Fibroblast of lung (primary cell): ENCODE results near the gene IQCF2. TPM values are rescaled to one million over a fixed set of nuclear protein-coding genes. Genes with fewer than 3 reads are reported as not detected.

ENCODE experiments used
- DNase-seq, 2 donors: peaks; one replicate each; pipeline versions ENCODE4 v3.0.0 to v3.0.0-alpha.2; 2010; ENCODE audit warnings: low read depth in 2 of 2
- H2AFZ ChIP-seq: 2 replicates; pipeline ENCODE4 v1.5.1; 2012; ENCODE audit warnings: low read length, control low read depth, inconsistent platforms
- H3K27ac ChIP-seq: 2 replicates; pipeline ENCODE4 v1.5.1; 2011; ENCODE audit warnings: low read length, control low read depth; ENCODE audit not compliant: insufficient read depth
- H3K27me3 ChIP-seq: 2 replicates; pipeline ENCODE4 v1.5.1; 2011; ENCODE audit warnings: mild to moderate bottlenecking, low read length; ENCODE audit not compliant: control insufficient read depth, insufficient read depth
- H3K36me3 ChIP-seq: 2 replicates; pipeline ENCODE4 v1.5.1; 2011; ENCODE audit warnings: low read length; ENCODE audit not compliant: control insufficient read depth, insufficient read depth
- H3K4me1 ChIP-seq: 2 replicates; pipeline ENCODE4 v1.5.1; 2011; ENCODE audit warnings: low read length; ENCODE audit not compliant: control insufficient read depth, insufficient read depth; ENCODE audit errors: extremely low read depth
- H3K4me2 ChIP-seq: 2 replicates; pipeline ENCODE4 v1.5.1; 2011; ENCODE audit warnings: low read length, control low read depth; ENCODE audit not compliant: insufficient read depth; ENCODE audit errors: extremely low read depth
- H3K4me3 ChIP-seq, 4 experiments: fragments of 200-600 bp in 1 of 4; sonication (generic) in 1 of 4; replicated peaks in 1 of 4; 2 replicates each; pipeline ENCODE4 v1.5.1; 2011 to 2016; ENCODE audit warnings: low read length in 4 of 4, low read depth in 3 of 4, mild to moderate bottlenecking in 3 of 4, control low read depth in 2 of 4, inconsistent platforms in 1 of 4, mixed read lengths in 1 of 4; ENCODE audit not compliant: insufficient read depth in 1 of 4; ENCODE audit errors: control extremely low read depth in 1 of 4
- H3K79me2 ChIP-seq: 2 replicates; pipeline ENCODE4 v1.5.1; 2012; ENCODE audit warnings: mild to moderate bottlenecking, low read length, inconsistent platforms; ENCODE audit not compliant: control insufficient read depth, insufficient read depth
- H3K9ac ChIP-seq: 2 replicates; pipeline ENCODE4 v1.5.1; 2011; ENCODE audit warnings: mild to moderate bottlenecking, low read length, control low read depth; ENCODE audit not compliant: insufficient read depth
- H3K9me3 ChIP-seq: 2 replicates; pipeline ENCODE4 v1.5.1; 2012; ENCODE audit warnings: low read depth, low read length; ENCODE audit not compliant: control insufficient read depth, insufficient read depth
- H4K20me1 ChIP-seq: 2 replicates; pipeline ENCODE4 v1.5.1; 2011; ENCODE audit warnings: low read length; ENCODE audit not compliant: control insufficient read depth, insufficient read depth; ENCODE audit errors: extremely low read depth
- EZH2 ChIP-seq: IDR thresholded peaks from 2 replicates; pipeline ENCODE4 v1.5.1; 2012; ENCODE audit warnings: low read length, control low read depth, mild to moderate bottlenecking; ENCODE audit errors: missing control alignments
- polyA plus RNA-seq, 2 donors: library from polyadenylated mRNA; depleted of rRNA in 1 of 2; stranded (reverse) in 1 of 2; unstranded in 1 of 2; fragments of >200 nt; gene quantifications; 2 replicates each; pipeline ENCODE4 v1.2.1, GENCODE V29; 2011 to 2012; ENCODE audit warnings: missing spikeins in 1 of 2
- total RNA-seq: library from RNA; depleted of rRNA; stranded (reverse); fragments of >200 nt; gene quantifications from 2 replicates; pipeline ENCODE4 v1.2.1, GENCODE V29; 2014
- TF ChIP-seq, protein P1 (sequence below), 2 donors: IDR thresholded peaks in 1 of 2; conservative IDR thresholded peaks in 1 of 2; 1 replicate in 1 of 2; 2 replicates in 1 of 2; pipeline ENCODE4 v1.5.1; 2011 to 2012; ENCODE audit warnings: low read length in 2 of 2, control low read depth in 1 of 2, inconsistent platforms in 1 of 2, low read depth in 1 of 2, mild to moderate bottlenecking in 1 of 2

IQCF2 gene
- total and polyA plus RNA-seq, 2 donors (not counting 1 experiment from before 2014, with no cell fraction given), result not detected

DNA sequence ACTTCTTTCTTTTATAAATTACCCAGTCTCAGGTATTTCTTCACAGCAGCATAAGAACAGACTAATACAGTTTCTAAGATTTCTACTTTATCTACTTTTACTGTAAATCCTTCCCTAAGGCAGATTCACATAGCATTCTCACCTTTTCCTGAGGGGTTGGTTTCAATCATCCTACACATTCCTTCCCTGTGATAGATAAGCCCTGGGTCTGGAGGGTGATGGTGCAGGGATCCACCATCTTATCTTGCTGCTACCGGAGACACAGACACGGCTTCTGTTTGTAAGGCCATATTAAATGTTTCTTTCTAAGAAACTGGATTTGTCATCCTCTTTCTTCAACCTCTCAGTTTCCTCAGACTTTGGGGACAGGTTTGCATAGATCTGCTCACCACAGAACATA, 7.9 kb downstream of the IQCF2 start:
- Histone ChIP-seq H3K36me3 (no peaks in the 10 kb centered on the region), H3K4me3 (no peak overlapping the region), H3K4me1 (no peaks in the 10 kb centered on the region), H3K79me2 (no peaks in the 10 kb centered on the region), H3K9me3 (no peaks in the 10 kb centered on the region), H3K27me3 (no peaks in the 10 kb centered on the region), H3K9ac (no peak overlapping the region), H4K20me1 (no peaks in the 10 kb centered on the region), H3K27ac (no peak overlapping the region), H2AFZ (no peak overlapping the region), H3K4me2 (no peak overlapping the region)
- no peak for DNase-seq
- no peak for TF ChIP-seq EZH2
- TF ChIP-seq, protein P1, sequence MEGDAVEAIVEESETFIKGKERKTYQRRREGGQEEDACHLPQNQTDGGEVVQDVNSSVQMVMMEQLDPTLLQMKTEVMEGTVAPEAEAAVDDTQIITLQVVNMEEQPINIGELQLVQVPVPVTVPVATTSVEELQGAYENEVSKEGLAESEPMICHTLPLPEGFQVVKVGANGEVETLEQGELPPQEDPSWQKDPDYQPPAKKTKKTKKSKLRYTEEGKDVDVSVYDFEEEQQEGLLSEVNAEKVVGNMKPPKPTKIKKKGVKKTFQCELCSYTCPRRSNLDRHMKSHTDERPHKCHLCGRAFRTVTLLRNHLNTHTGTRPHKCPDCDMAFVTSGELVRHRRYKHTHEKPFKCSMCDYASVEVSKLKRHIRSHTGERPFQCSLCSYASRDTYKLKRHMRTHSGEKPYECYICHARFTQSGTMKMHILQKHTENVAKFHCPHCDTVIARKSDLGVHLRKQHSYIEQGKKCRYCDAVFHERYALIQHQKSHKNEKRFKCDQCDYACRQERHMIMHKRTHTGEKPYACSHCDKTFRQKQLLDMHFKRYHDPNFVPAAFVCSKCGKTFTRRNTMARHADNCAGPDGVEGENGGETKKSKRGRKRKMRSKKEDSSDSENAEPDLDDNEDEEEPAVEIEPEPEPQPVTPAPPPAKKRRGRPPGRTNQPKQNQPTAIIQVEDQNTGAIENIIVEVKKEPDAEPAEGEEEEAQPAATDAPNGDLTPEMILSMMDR (conservative IDR thresholded peaks at IDR 0.05 in 1 of 2, IDR thresholded peaks at IDR 0.05 in 1 of 2; ENCODE audit: low read depth in 1 of 2, low read length in 2 of 2), result no peak

DNA sequence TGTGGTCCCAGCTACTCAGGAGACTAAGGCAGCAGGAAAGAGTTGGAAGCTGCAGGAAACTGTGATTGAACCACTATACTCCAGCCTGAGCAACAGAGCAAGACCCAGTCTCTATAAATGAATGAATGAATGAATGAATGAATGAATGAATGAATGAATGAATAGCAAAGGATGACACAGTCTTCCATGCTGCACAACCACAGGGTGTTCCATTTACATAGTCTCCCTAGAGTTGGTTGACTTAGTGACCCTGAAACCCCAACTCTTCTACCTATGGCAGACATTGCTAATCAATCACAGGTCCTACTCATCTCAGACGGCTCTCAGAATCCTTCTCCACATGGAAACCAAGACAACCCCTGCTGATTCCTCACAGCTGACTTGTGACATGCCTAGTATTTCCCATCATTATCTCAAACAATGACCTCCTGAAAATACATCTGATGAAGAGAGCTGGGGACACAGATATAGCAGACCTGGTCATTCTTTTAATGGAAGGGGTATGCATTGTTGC, 11.9 kb downstream of the IQCF2 start:
- Histone ChIP-seq H3K27ac (no peak overlapping the region), H3K9ac (no peak overlapping the region), H3K9me3 (no peaks in the 10 kb centered on the region), H2AFZ (no peak overlapping the region), H3K4me3 (no peak overlapping the region), H3K4me1 (no peaks in the 10 kb centered on the region), H4K20me1 (no peaks in the 10 kb centered on the region), H3K79me2 (no peaks in the 10 kb centered on the region), H3K36me3 (no peaks in the 10 kb centered on the region), H3K27me3 (no peaks in the 10 kb centered on the region), H3K4me2 (no peak overlapping the region)
- no peak for DNase-seq
- TF ChIP-seq EZH2, result no peak
- TF ChIP-seq, protein P1 (conservative IDR thresholded peaks at IDR 0.05 in 1 of 2, IDR thresholded peaks at IDR 0.05 in 1 of 2; ENCODE audit: low read depth in 1 of 2, low read length in 2 of 2), result no peak

DNA sequence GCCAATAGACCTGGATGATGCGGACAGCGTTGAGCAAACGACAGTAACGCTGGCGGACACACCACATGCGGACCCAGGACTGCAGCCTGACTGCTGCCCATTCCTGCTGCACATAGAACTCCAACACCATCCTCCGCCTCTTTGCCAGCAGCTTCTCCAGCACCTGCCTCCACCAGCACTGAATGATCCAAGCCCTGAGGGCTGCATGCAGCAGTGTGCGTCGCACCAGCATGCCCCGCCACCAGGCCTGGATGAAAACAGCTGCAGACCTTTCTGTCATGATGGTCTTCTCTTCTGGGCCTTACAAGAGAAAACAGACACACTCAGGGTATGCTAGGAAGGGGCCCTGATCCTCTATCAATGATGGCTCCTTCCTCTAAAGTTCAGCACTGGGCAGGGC, 12.5 kb downstream of the IQCF2 start:
- Histone ChIP-seq H3K27ac (no peak overlapping the region), H2AFZ (no peak overlapping the region), H4K20me1 (no peaks in the 10 kb centered on the region), H3K27me3 (no peaks in the 10 kb centered on the region), H3K9me3 (no peaks in the 10 kb centered on the region), H3K36me3 (no peaks in the 10 kb centered on the region), H3K4me2 (no peak overlapping the region), H3K4me1 (no peaks in the 10 kb centered on the region), H3K4me3 (no peak overlapping the region), H3K79me2 (no peaks in the 10 kb centered on the region), H3K9ac (no peak overlapping the region)
- DNase-seq, result no peak
- no peak for TF ChIP-seq EZH2
- TF ChIP-seq, protein P1 (conservative IDR thresholded peaks at IDR 0.05 in 1 of 2, IDR thresholded peaks at IDR 0.05 in 1 of 2; ENCODE audit: low read depth in 1 of 2, low read length in 2 of 2), result no peak
